HEK293T (cell line): Measurements from ENCODE around the gene ESAM.

ENCODE experiments used
- FOXA1 ChIP-seq: fragments of 450-650 bp; IDR thresholded peaks from 2 replicates; pipeline ENCODE4 v1.6.1; 2016; ENCODE audit warnings: mild to moderate bottlenecking
- FOXK2 ChIP-seq: fragments of 450-650 bp; IDR thresholded peaks from 2 replicates; pipeline ENCODE4 v1.6.1; 2016; ENCODE audit warnings: mild to moderate bottlenecking
- L3MBTL2 ChIP-seq: fragments of 450-650 bp; conservative IDR thresholded peaks from 2 replicates; pipeline ENCODE4 v1.6.1; 2016; ENCODE audit warnings: mild to moderate bottlenecking
- LEF1 ChIP-seq: fragments of 450-650 bp; IDR thresholded peaks from 2 replicates; pipeline ENCODE4 v1.6.1; 2017; ENCODE audit warnings: mild to moderate bottlenecking, borderline replicate concordance
- SP1 ChIP-seq: fragments of 450-650 bp; IDR thresholded peaks from 2 replicates; pipeline ENCODE4 v1.6.1; 2017
- ZNF384 ChIP-seq: fragments of 450-650 bp; IDR thresholded peaks from 2 replicates; pipeline ENCODE4 v1.6.1; 2016

DNA sequence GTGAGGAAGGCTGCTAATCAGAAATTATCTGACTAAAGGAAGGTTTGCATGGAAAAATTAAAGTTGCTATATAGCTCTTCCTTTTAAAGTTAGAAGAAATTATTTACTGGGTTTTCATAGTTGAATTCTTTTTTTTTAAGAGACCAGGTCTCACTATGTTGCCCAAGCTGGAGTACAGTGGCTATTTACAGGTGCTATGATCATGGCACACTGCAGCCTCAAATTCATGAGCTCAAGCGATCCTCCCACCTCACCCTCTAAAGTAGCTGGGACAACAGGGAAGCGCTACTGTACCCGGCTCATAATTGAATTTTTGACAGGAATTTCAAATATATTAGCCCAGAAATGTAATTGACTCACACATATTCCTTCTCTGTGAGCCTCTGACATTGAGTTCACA is 34.2 kb upstream of the ESAM start:
- no peak for TF ChIP-seq SP1
- no peak for TF ChIP-seq ZNF384
- no peak for TF ChIP-seq L3MBTL2
- no peak for TF ChIP-seq FOXK2
- no peak for TF ChIP-seq FOXA1
- TF ChIP-seq LEF1: no peak
